NK-92 (cell line): Measurements from ENCODE around the gene LEO1.

ENCODE experiments used
- DNase-seq: peaks from one replicate; lab custom pipeline; 2025; ENCODE audit not compliant: unreplicated experiment; lab: John Stamatoyannopoulos, UW

Gene LEO1

DNA sequence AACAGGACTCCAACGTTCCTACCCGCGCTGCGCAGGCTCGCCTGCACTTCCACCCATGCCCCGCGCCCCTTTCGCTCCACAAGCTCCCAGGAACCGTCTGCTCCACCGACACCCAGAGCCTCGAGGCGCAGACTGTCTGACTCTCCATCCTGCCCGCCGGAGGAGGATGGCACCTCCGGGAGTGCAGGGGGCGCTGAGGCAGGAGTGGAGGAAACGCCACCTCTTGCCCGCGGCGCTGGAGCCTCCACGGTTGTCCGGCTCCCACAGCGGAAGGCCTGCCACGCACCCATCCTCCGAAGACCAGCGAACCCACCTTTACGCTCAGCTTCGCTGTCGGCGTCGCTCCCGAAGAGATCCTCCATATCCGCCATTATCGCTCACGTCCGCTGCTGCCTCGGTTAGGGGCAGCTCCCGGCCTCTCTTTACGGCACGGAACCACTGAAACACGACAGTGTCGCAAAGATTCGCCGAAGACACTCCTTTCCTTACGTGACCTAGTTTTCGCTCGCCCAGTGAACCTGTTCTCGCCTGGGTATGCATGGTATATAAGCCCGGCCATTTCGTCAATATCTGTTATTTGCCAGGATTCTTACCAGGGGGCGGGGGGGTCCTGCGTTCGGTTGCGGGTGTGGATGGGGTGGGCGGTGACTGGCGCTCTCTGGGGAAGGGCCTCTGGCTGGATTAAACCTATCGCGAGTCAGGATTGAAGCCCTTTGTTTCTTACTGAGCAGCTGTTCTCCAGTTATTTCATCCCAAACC lies at the start of gene LEO1:
Gene LEO1, minus strand, starts transcription at position 404 of the 759 bp plus-strand sequence. Its CDS starts 33 bp downstream, at position 371.
- peak; percentile 55 for DNase-seq

DNA sequence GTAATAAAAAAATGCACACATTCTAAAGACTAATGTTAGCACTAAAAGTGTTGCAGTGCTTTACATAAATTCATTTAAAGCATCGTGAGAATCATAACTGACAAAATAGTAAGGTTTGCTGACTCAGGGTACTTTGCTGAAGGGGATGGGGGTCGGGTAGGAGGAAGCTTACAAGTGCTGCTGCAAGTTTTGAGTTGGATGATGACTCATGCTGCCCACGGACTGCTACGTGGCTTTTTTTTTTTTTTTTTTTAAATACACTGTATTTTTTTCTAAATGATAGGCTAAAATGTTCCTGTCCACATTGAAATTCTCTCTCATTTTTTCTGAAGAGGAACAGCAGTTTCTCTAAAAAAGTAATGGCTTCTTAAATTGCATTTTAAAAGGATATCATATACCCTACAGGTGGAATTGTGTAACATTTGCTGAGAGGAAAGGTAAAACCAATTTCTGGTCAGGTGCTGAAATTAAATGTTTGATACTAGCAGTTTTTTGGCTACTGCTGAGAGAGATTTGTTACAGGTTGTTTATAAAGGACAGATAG lies 49.6 kb upstream of the LEO1 start:
- no peak for DNase-seq

DNA sequence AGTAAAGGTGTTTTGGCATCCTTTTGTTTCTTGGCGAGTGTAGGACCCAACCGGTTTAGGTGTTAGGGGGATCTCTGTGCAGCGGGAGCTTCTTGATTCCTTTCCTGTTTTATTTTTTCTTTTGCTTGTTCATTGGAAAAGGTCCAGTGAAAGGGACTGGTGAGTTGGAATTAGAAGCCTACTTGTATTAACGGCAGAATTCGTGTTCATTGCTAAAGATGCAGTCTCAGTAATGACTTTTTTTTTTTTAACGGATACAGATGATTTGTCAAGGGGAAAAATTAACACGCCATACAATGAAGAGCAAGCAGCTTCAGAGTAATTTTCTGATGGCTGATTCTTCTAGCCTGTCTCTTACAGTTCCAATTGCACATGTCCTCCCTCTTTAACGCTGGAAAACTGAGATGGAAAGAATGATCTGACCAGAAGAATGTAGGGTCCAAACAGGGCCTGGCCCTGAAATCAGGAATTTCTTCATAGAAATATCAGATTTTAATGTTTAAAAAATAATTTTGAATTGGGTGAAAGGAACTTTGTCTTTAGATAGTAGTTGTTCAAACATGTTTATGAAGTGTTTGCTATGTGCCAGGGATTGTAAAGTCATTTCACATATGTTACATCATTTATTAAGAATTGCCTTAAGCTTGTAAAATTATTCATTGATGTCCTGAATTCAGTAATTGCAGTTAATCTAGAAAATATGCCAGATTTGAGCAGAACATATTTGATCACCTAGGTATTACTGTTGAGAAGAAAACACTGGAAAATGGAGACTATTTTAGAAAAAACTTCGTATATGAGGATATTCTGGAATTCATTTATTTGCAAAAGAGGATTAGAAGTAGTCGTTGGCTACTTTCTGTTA lies 48.9 kb upstream of the LEO1 start:
- DNase-seq = no peak

DNA sequence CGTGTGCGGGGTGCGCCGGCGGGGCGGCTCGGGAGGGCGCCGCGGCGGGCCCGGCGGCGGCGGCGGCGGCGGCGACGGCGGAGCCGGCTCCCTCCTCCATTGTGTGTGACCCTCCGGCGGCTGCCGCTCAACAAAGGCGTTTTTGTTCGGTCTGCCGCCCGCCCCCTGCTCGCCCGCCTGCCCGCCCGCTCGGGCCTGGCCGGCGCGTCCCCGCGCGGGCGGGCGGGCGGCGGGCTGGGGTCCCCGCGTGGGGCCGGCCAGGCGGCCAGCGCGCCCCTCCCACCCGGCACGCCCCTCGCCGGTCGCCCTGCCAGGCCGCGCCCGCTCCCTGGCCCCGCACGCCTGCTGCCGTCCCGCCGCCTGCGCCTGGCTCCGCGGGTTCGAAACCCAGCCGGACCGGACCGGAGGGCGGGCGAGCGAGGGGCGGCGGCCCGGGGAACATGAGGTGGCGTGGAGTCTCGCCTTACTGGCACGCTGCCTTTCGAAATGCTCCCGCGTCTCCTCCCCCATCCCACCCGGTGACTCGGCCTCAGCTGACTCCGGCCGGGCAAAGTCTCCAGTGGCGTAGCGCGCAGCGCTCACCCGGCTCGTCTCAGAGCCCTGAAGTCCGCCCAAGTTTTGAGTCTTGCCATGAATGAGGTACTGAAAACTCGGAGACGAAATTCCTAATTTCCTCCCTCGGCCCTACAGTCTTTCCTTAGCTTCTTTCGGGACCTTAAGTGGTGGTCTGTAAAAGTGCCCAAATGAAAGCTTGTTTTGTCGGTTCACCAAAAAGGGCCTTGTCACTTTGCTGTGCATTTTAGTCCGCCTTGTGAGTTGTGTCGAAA lies 48.0 kb upstream of the LEO1 start:
- no peak for DNase-seq

DNA sequence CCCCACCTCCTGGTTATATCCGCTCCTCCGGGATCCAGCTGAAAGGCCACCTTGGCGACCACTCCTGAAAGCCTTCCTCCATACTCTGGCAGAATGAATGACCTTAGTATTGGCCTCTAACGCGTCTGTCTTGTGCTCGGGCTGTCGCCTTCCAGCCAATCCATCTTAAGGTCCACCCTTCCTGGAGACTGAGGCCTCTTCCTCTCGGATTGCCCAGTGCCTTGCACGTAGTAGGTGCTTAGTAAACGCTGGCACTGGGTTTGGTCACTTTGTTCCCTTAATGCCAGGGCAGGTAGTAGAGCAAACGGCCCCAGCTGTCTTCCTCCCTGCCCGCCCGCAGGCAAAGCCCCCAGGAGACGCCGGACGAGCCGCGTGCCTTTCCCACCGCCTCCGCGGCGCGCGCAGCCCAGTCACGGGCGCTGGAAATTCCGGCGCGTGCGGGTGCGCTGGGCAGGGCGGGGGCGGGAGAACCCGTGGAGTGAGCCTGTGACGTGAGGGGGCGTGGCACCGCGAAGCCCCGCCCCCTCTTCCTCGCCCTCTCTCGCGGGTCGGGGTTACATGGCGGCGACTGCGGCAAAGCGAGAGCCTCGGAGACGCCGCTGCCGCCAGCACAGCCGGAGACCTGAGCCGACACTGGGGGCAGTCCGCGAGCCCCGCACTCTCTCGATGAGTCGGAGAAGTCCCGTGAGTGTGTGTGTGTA lies 47.3 kb upstream of the LEO1 start, which contains the start of gene MAPK6:
Gene MAPK6, plus strand, starts transcription at position 527 of the 701 bp plus-strand sequence. CDS start 27,242 bp downstream, outside the sequence.
- peak; percentile 64 for DNase-seq

DNA sequence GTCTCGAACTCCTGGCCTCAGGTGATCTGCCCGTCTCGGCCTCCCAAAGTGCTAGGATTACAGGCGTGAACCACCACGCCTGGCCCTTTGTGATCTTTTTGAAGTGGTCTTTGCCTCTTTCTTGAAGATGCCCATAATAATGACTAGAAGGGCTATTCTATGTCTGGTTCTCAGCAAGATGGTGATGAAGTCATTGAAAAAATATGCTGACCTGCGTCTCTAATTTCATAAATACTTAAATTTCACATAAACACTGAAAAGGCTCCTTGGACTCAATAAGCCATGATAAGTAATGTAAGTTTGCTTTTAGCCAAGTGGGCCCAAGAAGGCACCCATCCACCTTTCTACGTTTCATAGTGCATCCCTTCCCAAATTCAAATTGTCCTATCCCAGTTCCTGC lies 46.7 kb upstream of the LEO1 start:
- no peak for DNase-seq

DNA sequence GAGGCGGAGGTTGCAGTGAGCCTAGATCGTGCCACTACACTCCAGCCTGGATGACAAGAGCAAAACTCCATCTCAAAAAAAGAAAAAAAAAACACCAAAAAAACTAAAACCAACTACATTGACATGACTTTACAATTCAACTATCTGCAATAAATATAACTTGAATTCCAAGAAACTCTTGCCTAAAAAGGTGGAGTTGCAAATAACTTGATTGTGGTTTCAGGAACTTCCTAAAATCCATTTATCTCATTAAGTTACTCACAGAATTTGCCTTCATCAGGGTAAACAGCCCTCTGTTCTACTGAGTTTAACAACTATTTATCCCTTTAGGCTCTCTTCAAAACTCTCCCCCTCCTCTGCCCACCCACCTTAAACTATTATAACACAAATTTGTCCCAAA lies 44.7 kb upstream of the LEO1 start:
- DNase-seq = no peak

DNA sequence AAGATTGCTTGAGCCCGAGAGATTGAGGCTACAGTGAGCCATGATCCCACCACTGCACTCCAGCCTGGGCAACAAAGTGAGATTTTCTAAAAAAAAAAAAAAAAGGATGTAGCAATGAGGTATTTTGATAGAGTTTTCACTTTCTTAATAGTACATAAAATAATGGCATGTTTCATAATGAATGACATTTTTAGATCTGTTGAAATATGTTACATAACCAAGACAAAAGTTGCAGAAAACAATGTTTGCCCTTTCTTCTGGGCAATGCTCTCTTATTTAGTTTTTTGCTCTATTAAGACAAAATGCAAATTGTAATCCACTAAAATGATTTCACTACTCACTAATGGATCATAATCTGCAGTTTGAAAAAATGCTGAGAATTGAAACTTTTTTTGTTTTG lies 43.0 kb upstream of the LEO1 start:
- no peak for DNase-seq

DNA sequence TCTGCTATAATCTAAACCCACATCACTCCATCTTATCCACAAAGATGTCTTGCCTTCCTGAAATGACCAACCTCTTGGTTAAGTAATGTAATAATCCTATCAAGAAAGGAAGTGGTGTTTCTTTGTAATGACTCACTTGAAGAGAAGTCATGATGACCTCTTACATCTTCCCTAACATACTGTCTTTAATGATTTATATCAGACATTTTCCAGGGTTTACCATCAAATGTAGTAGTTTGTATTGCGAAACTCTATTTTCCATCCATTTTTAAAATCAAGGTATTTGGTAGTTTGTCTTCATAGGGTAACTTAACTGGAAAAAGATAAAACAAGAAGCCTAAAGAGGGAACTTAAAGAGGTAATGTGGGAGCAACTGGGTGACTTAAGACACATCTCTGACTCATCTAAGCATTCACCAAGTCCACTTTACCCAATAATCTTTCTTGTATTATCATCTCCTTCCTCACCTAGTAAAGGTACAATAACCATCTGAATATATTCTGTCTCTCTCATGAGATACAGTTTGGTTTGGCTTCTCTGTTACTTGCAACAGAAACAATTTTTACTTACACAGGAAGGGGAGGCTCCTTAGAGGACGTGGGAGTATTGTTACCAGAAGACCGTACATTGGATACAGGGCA lies 41.7 kb upstream of the LEO1 start:
- DNase-seq = no peak

DNA sequence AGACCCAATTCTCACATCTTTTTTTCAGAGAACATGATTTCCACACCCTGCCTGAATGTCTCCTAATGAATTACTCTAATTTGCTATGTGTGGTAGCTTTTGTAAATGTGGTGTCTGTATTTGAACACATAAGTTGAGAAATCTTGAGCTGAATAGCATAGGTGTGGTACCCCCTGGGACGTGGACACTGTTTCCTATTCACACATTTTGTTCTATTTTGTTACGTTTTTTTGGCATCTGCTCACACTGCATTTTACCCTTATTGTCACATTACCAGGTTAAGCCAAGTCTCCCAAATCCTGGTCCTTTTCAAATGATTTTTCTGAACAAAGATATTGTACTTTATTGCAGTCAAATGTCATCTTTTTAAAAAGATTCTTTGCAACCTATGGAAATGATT lies 40.6 kb upstream of the LEO1 start:
- no peak for DNase-seq

DNA sequence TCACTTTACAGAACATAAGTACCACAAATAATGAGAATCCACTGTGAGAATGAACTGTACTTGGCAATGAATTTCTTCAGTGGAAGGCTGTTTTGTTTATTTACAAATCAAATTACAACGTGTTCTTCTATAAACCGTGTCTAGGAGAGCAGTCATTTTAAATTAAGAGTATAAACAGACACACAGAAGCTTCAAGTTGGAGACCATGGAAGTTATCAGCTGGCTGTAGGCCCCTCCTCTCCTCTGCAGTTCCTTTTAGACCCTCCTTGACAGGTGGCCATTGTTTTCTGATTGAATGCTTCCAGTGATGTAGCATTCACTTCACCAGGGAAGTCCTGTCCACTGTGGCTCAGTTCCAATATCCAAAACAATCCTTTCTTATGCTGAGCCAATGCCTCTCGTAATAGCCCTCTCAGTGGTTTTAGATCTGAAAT lies 40.1 kb upstream of the LEO1 start:
- DNase-seq = no peak

DNA sequence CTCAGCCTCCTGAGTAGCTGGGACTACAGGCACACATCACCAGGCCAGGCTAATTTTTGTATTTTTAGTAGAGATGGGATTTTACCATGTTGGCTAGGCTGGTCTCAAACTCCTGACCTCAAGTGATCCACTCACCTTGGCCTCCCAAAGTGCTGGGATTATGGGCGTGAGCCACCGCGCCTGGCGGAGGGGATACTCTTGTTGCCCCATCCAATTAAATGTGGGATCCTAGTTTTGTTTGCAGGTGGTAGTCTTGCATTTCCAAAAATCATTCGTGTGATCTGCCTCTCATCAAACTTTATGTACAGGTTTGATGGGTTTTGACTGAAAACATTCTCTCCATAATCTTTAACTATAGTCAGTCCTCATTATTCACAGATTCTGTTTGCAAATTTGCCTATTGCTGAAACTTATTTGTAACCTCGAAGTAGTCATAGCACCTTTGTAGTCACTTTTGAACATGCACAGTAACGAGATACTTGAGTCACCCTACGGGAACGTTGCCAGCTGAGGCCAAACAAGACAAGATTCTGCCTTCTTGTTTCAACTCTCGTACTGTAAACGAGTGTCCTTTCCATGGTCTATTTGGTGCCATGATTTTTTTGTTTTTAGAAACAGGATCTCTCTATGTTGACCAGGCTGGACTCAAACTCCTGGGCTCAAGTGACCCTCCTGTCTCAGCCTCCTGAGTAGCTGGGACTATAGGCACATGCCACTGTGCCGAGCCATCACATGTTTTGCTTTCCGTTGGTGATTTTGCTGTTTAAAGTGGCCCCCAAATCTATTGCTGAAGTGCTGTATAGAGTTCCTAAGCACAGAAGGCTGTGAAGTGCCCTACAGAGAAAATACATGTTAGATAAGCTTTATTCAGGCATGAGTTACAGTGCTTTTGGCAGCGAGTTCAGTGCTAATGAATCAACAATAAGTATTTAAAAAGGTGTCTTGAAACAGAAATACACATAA lies 39.3 kb upstream of the LEO1 start:
- no peak for DNase-seq

DNA sequence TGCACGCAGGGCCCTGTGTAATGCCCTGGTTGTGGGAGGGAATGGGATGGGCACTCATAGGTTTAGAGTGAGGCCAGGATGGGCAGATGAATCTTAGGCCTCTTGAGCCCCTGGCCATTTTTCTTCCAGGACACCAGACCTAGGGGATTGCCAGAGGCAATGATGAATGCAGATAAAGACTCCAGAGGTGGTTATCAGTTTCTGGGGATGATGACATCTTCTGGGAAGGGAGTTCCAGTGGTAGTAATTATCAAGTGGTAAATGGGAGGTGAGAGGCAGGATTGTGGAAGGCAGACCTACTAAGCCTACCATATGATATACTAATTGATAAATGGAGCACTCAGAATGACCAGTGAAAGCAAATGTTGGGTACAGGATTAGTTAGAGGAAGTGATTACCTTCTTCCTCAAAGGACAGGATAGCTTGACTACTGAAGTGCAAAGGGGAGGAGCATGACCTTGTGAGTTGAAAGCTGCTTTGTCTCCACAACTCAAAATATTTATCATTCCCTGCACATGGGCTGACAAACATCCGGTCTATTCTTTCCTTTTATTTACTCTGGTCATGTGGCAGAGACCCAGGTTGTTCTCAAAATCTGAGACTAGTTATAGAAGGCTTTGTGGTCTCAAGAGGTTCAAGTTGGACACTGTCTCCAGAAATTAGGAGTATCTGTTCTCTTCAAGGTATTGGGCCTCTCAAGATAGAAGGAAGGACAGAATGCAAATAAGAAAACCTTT lies 37.3 kb upstream of the LEO1 start:
- DNase-seq = no peak

DNA sequence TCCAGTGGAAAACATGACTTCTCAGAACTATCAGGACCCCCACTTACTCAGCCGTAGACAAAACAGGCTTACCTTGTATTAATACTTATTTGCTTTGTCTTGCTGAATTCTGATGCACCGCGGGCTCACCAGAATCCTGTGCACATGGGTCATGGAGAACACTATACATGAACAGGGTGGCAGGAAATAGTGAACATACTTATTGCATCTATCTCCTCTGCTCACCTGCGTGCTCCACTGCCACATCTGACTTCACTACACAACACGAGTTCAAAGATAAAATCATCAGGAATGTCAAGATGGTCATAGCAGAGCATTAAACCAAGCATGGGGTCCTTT lies 36.8 kb upstream of the LEO1 start:
- DNase-seq = no peak

DNA sequence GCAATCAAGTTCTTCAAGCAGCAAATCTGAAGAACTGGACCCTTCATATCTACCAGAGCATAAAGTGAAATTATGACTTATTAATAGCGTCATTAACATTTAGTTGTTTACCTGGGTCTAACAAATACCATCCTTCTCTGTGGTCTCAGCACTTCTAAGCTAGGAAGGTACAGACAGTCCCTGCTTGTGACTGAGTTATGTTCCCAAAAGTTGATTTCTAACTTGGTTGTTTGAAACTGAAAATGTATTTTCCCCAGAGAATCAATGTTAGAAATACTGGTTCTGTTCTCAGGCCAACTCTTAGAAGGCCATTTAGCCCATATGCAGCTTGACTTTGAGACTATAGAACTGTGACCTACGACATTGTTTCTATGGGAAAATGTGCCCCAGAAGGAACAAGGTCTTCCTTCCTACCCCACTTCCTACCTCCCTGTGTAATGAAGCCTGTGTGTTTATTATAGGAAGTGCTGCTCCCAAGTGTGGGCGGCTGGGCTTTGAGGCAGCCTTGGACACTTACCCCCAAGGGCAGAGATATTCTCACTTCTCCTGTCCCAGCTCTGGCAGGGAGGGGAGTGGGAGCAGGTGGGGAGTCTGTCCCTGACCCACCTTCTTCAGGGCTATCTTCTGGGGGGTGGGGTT lies 35.2 kb upstream of the LEO1 start:
- DNase-seq = no peak

DNA sequence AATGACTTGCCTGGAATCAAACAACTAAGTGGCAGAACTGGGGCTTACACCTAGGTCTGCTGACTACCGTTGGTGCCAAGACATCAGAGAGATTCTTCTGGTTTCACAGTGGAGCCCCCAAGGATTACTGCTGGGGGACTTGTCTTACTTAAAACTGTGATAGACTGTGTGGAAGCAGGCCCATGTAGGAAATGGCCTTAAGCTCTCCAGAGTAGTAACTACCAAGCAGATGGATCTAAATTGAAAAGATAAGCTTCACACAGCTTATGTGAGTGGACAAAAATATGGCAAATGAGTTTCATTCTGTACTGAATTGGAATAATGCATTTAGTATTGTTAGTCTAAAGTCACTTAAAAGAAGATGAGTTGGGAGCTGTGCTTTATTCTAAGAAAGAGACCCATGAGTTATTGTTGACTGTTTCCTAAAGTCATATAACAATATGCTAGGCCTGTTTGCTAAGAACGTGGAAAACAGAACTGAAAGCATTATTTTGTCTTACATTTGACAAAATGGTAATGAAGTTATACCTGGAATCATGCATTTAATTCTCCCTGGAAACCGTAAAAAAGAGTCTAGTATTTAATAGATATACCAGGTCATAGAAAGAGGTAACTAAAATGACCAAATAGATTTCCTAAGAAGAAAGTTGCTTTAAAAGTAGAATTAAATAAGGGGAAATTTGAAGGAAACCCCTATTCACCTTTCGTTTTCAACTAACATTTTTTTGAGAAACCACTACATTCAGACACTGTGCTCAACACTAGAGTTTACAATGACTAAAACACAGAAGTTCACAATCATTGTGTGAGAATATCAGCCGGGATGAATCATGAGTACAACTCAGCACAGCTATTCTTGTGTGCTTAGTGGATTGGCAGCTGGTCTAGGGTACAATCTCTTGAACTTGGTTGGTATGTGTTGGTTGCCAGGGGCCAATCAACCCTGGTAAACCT lies 34.4 kb upstream of the LEO1 start:
- no peak for DNase-seq

DNA sequence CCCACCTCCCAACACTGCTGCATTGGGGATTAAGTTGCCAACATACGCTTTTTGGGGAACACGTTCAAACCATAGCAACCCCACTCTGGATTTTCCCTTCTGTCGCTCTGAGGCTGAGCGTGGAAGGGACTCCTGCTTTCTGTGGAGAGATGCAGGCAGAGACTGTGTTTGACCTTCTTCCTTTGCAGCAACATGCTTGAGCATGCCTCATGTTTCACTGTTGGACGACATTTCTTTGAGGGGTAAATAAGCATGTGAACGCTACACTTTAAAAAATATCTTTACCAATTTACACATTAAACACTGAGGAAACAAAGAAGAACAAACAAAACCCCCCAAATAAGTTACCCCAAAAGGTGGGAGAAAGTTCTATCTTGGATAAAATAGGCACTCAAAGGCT lies 33.2 kb upstream of the LEO1 start:
- DNase-seq = no peak
